Measurements from ENCODE around the gene TRMU. TPM values are rescaled to one million over a fixed set of nuclear protein-coding genes. Genes with fewer than 3 reads are reported as not detected.

TRMU gene
- total RNA-seq, 2 donors from 2014 or later: 92.0 to 92.2 TPM

DNA sequence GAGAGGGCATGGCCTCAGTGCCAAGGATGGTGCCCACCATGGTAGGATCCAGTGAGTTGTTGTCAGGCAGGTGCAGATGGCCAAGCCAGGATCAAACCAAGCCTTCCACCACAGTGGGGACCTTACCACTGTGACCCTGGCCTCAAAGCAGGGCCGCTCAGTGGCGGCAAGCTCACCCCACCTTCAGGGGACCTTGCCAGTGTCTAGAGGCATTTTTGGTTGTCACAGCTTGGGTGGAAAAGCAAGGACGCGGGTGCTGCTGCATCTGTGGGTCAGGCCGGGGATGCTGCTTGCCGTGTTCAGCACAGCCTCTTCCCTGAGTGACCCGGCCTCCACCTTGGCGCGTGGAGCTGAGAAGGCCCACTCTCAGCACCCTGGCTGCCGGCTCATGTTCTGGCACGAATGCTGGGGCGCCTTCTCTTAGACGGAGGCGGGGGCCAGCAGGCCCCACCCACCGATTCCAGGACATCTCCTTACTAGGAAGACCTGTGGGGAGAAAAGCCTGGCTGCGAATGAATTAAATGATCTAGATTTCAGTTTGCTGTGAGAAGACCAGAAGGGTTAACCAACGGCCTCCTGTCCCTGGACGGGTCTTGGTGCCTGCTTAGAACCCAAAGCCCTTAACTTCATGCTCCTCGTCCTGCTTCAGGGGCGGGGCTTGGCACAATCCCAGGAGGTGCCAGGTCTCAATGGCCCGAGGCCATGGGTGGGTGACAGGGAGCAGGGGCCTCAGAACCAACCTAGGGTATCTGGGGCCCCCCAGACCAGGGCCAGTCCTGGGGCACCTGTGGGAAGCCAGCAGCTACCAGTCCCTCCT lies 18.9 kb downstream of the TRMU start:
- H3K9me3 Mint-ChIP-seq: no peaks in the 10 kb centered on the region
- H3K36me3 Mint-ChIP-seq (ENCODE audit: low read depth): peaks cover 59% of the 10 kb centered on the region

DNA sequence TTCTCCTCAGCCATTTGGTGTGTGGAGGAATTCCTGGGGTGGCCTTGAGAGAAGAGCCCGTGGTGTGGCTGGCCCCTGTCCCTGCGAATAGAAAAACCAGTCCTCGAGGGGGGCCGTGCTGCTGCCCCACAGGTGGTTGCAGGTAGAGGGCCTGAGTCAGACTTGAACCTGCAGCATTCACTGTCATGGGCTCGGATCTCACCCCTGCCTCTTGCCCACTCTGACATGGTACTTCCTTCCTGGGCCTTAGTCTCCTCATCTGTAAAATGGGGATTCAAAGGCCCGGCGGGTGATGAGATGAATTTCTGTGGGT lies 19.4 kb downstream of the TRMU start:
- H3K36me3 Mint-ChIP-seq (ENCODE audit: low read depth): peaks cover 53% of the 10 kb centered on the region
- no peak overlapping the region for H3K4me3 Mint-ChIP-seq
- no peaks in the 10 kb centered on the region for H3K9me3 Mint-ChIP-seq
- H3K4me1 Mint-ChIP-seq: no peaks in the 10 kb centered on the region
- no peaks in the 10 kb centered on the region for H3K27me3 Mint-ChIP-seq
- ATAC-seq (replicated peaks): no peak
- H3K27ac Mint-ChIP-seq: no peak overlapping the region

More for the DNA sequence above, 18.9 kb downstream of the TRMU start:
- no peaks in the 10 kb centered on the region for H3K27me3 Mint-ChIP-seq
- H3K27ac Mint-ChIP-seq: no peak overlapping the region
- no peaks in the 10 kb centered on the region for H3K4me1 Mint-ChIP-seq
- ATAC-seq (replicated peaks): no peak
- H3K4me3 Mint-ChIP-seq: no peak overlapping the region

DNA sequence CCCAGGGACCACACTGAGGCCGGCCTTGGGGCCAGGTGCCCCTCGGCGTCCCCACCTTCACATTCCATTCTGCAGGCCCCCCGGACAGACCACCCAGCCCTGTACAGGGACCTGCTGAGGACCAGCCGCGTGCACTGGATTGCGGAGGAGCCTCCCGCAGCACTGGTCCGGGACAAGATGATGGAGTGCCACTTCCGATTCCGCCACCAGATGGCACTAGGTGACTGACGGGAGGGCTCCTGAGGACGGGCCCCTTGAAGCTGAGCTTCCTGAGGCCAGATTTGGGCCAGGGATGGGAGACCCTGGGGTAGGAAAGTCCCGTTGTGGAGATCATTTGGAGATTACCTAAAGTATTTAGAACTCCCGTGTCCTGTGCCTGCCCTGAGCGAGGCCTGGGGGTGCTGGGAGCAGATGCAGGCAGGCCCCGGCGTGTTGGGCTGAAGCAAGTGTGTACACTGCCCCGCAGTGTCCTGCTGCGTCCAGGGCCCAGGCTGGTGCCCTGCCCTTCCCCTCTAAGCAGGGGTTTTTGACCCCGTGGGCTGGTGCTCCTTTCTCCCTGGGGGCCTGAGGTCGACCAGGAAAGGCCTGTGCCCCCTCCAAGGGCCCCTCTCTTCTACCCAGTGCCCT lies 20.0 kb downstream of the TRMU start:
- H3K4me1 Mint-ChIP-seq: no peaks in the 10 kb centered on the region
- no peak overlapping the region for H3K4me3 Mint-ChIP-seq
- H3K27me3 Mint-ChIP-seq: no peaks in the 10 kb centered on the region
- no peaks in the 10 kb centered on the region for H3K9me3 Mint-ChIP-seq
- ATAC-seq (replicated peaks): peak; percentile 56
- H3K27ac Mint-ChIP-seq: no peak overlapping the region
- peaks cover 48% of the 10 kb centered on the region for H3K36me3 Mint-ChIP-seq (ENCODE audit: low read depth)

DNA sequence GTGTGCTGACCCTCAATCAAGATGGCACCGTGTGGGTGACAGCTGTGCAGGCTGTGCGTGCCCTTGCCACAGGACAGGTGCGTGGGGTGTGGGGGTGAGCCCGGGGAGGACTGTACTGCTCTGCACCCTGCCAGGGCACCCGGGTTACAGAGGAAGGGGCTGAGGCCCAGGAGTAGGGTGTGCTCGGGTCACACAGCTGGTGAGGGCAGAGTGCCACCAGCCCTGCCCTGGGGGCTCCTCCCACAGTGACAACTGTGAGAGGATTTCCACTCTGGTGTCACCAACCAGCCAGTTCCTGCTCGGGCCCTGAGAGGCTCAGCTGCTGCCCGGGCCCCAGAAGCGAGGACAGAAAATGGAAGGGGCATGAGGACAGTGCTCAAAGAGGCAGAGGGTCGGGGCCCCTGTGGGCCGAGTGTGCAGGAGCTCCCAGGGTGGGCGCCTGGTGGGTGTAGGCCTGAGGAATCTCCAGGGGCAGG lies 20.5 kb downstream of the TRMU start:
- Mint-ChIP-seq H3K36me3 (ENCODE audit: low read depth) (peaks cover 42% of the 10 kb centered on the region), H3K4me3 (no peak overlapping the region), H3K27me3 (no peaks in the 10 kb centered on the region), H3K27ac (no peak overlapping the region), H3K4me1 (no peaks in the 10 kb centered on the region), H3K9me3 (no peaks in the 10 kb centered on the region)
- ATAC-seq (replicated peaks): no peak

GRCh38 chr22:46356496-46357480 lies 21.3 kb downstream of the TRMU start:
- H3K4me1 Mint-ChIP-seq: no peaks in the 10 kb centered on the region
- H3K9me3 Mint-ChIP-seq: no peaks in the 10 kb centered on the region
- ATAC-seq (replicated peaks): no peak

GRCh38 chr22:46357711-46358520 lies 22.4 kb downstream of the TRMU start:
- Mint-ChIP-seq H3K9me3 (no peaks in the 10 kb centered on the region), H3K27ac (no peak overlapping the region), H3K27me3 (no peaks in the 10 kb centered on the region), H3K4me3 (no peak overlapping the region), H3K36me3 (ENCODE audit: low read depth) (peaks cover 24% of the 10 kb centered on the region), H3K4me1 (no peaks in the 10 kb centered on the region)
- no peak for ATAC-seq (replicated peaks)

More at GRCh38 chr22:46356496-46357480, 21.3 kb downstream of the TRMU start:
- H3K4me3 Mint-ChIP-seq: no peak overlapping the region
- H3K27ac Mint-ChIP-seq: no peak overlapping the region
- H3K36me3 Mint-ChIP-seq (ENCODE audit: low read depth): peaks cover 36% of the 10 kb centered on the region
- no peaks in the 10 kb centered on the region for H3K27me3 Mint-ChIP-seq

DNA sequence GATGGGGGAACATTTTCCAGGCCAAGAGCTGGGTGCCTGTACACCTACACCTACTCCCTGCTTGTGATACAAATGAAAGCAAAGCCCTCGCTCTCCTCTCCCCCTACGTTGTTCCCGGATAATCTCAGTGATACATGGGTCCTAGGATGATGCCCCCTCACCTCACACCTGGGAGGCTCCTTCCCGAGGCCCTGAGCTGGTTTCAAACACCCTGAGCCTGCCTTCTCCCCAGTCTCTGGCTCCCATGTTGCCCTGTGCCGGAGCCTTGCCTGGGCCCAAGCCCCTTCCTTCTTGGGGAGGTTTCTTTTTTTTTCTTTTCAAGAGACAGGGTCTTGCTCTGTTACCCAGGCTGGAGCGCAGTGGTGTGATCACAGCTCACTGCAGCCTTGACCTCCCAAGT lies 23.3 kb downstream of the TRMU start:
- H3K9me3 Mint-ChIP-seq: no peaks in the 10 kb centered on the region
- no peak overlapping the region for H3K4me3 Mint-ChIP-seq
- no peaks in the 10 kb centered on the region for H3K4me1 Mint-ChIP-seq
- ATAC-seq (replicated peaks): no peak
- H3K27me3 Mint-ChIP-seq: no peaks in the 10 kb centered on the region
- H3K36me3 Mint-ChIP-seq (ENCODE audit: low read depth): peaks cover 19% of the 10 kb centered on the region
- peak overlapping the region; percentile 7 for H3K27ac Mint-ChIP-seq

GRCh38 chr22:46359362-46359761 lies 23.8 kb downstream of the TRMU start:
- no peaks in the 10 kb centered on the region for H3K4me1 Mint-ChIP-seq
- no peak for ATAC-seq (replicated peaks)
- H3K4me3 Mint-ChIP-seq: no peak overlapping the region
- H3K36me3 Mint-ChIP-seq (ENCODE audit: low read depth): peaks cover 16% of the 10 kb centered on the region
- H3K27me3 Mint-ChIP-seq: no peaks in the 10 kb centered on the region
- no peaks in the 10 kb centered on the region for H3K9me3 Mint-ChIP-seq
- H3K27ac Mint-ChIP-seq: no peak overlapping the region

- no peaks in the 10 kb centered on the region for H3K4me1 Mint-ChIP-seq
- no peak overlapping the region for H3K27ac Mint-ChIP-seq
- H3K4me3 Mint-ChIP-seq: no peak overlapping the region
- no peak for ATAC-seq (replicated peaks)
- H3K9me3 Mint-ChIP-seq: no peaks in the 10 kb centered on the region
- peaks cover 15% of the 10 kb centered on the region for H3K36me3 Mint-ChIP-seq (ENCODE audit: low read depth)
- no peaks in the 10 kb centered on the region for H3K27me3 Mint-ChIP-seq
Measured at GRCh38 chr22:46360097-46360496, 24.6 kb downstream of the TRMU start.

GRCh38 chr22:46360891-46361290 lies 25.4 kb downstream of the TRMU start:
- no peaks in the 10 kb centered on the region for H3K9me3 Mint-ChIP-seq
- H3K27me3 Mint-ChIP-seq: no peaks in the 10 kb centered on the region
- H3K36me3 Mint-ChIP-seq (ENCODE audit: low read depth): peaks cover 9% of the 10 kb centered on the region
- no peak overlapping the region for H3K4me3 Mint-ChIP-seq
- H3K4me1 Mint-ChIP-seq: no peaks in the 10 kb centered on the region
- no peak overlapping the region for H3K27ac Mint-ChIP-seq
- ATAC-seq (replicated peaks): no peak

GRCh38 chr22:46361826-46362202 lies 26.3 kb downstream of the TRMU start:
- H3K27ac Mint-ChIP-seq: no peak overlapping the region

GRCh38 chr22:46362203-46362933 lies 26.9 kb downstream of the TRMU start:
- H3K36me3 Mint-ChIP-seq (ENCODE audit: low read depth): peaks cover 9% of the 10 kb centered on the region
- H3K27me3 Mint-ChIP-seq: no peaks in the 10 kb centered on the region
- no peak for ATAC-seq (replicated peaks)
- H3K4me3 Mint-ChIP-seq: no peak overlapping the region
- H3K9me3 Mint-ChIP-seq: no peaks in the 10 kb centered on the region
- no peak overlapping the region for H3K27ac Mint-ChIP-seq
- H3K4me1 Mint-ChIP-seq: no peaks in the 10 kb centered on the region

More at GRCh38 chr22:46361826-46362202, 26.3 kb downstream of the TRMU start:
- no peak for ATAC-seq (replicated peaks)
- no peak overlapping the region for H3K4me3 Mint-ChIP-seq
- no peaks in the 10 kb centered on the region for H3K4me1 Mint-ChIP-seq
- peaks cover 9% of the 10 kb centered on the region for H3K36me3 Mint-ChIP-seq (ENCODE audit: low read depth)
- H3K27me3 Mint-ChIP-seq: no peaks in the 10 kb centered on the region
- no peaks in the 10 kb centered on the region for H3K9me3 Mint-ChIP-seq

DNA sequence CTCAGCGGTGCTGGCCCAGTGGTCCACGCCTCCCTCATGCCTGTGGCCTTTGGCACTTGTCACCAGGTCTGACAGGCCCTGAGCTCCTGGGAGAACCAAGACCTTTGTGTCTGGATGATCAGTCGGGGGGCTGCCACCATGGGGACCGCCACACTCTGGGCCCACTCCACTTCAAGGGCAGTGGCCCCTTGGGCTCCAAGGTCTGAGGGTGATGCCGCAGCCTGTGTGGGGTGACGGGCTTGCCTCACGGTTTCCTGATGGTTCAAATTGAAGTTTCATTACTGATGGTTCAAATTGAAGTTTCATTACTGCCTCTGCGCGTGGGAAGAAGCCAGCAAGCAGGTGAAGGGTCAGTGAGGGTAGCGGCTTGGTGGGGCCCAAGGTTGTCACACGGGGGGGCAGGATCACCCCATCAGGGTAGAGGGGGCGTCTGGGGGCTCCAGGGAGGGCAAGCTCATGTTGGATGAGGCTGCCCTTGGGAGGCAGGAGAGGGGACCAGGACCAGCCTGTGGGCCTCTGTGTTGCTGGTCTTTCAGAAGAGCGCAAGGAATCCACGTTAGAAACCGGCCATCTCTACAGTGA lies 27.5 kb downstream of the TRMU start:
- H3K36me3 Mint-ChIP-seq (ENCODE audit: low read depth): peaks cover 9% of the 10 kb centered on the region
- peaks cover 3% of the 10 kb centered on the region for H3K4me1 Mint-ChIP-seq
- H3K27me3 Mint-ChIP-seq: no peaks in the 10 kb centered on the region
- ATAC-seq (replicated peaks): no peak
- no peaks in the 10 kb centered on the region for H3K9me3 Mint-ChIP-seq
- no peak overlapping the region for H3K27ac Mint-ChIP-seq
- no peak overlapping the region for H3K4me3 Mint-ChIP-seq
